Kidney epithelial cell (primary cell): ENCODE results near the gene ASNS. TPM values are rescaled to one million over a fixed set of nuclear protein-coding genes. Genes with fewer than 3 reads are reported as not detected.
A peak's percentile ranks its signal among the peaks of the same experiment; 100 is the strongest.
"Not testable (repeated sequence)": the region's sequence is repeated elsewhere in the genome, so short reads cannot be mapped to it uniquely, and the experiment has no call there.

ENCODE experiments used
- DNase-seq: peaks from one replicate; pipeline ENCODE4 v3.0.0-alpha.2; 2010; ENCODE audit warnings: low read depth
- H3K27me3 ChIP-seq: 2 replicates; pipeline ENCODE4 v1.6.0; 2011; ENCODE audit warnings: low read length; ENCODE audit not compliant: control insufficient read depth, insufficient read depth
- H3K36me3 ChIP-seq: 2 replicates; pipeline ENCODE4 v1.5.1; 2011; ENCODE audit warnings: low read length; ENCODE audit not compliant: control insufficient read depth, insufficient read depth
- H3K4me3 ChIP-seq: 2 replicates; pipeline ENCODE4 v1.5.1; 2011; ENCODE audit warnings: low read depth, mild to moderate bottlenecking, control low read depth, low read length
- CTCF ChIP-seq: IDR thresholded peaks from 2 replicates; pipeline ENCODE4 v1.5.1; 2011; ENCODE audit warnings: mild to moderate bottlenecking, moderate library complexity, low read length, control low read depth, inconsistent platforms; ENCODE audit not compliant: insufficient read depth, poor library complexity, severe bottlenecking
- total RNA-seq: library from RNA; depleted of rRNA; stranded (reverse); fragments of >200 nt; gene quantifications from 2 replicates; pipeline ENCODE4 v1.2.3, GENCODE V29; 2015

Gene ASNS
- total RNA-seq, 1 donor from 2014 or later: 232 TPM

- no peaks in the 10 kb centered on the region for H3K36me3 ChIP-seq
- no peak overlapping the region for H3K4me3 ChIP-seq
- no peak for TF ChIP-seq CTCF
- no peak for DNase-seq
- no peaks in the 10 kb centered on the region for H3K27me3 ChIP-seq
Measured at GRCh38 chr7:97857544-97857943, 14.7 kb downstream of the ASNS start.

GRCh38 chr7:97851683-97852082 lies 20.5 kb downstream of the ASNS start:
- no peak for TF ChIP-seq CTCF
- no peak for DNase-seq
- Histone ChIP-seq H3K36me3 (peaks cover 1% of the 10 kb centered on the region), H3K27me3 (no peaks in the 10 kb centered on the region), H3K4me3 (no peak overlapping the region)

GRCh38 chr7:97850262-97851031 lies 21.8 kb downstream of the ASNS start:
- not testable (repeated sequence) for H3K4me3 ChIP-seq, H3K27me3 ChIP-seq, DNase-seq, H3K36me3 ChIP-seq

- Histone ChIP-seq H3K36me3 (peaks cover 1% of the 10 kb centered on the region), H3K27me3 (no peaks in the 10 kb centered on the region), H3K4me3 (no peak overlapping the region)
- no peak for TF ChIP-seq CTCF
- DNase-seq: no peak
Measured at GRCh38 chr7:97847791-97848190, 24.4 kb downstream of the ASNS start.

GRCh38 chr7:97846945-97847344 lies 25.3 kb downstream of the ASNS start:
- no peak for DNase-seq
- Histone ChIP-seq H3K27me3 (no peaks in the 10 kb centered on the region), H3K4me3 (no peak overlapping the region), H3K36me3 (peaks cover 1% of the 10 kb centered on the region)
- TF ChIP-seq CTCF: no peak

GRCh38 chr7:97845622-97846203 lies 26.5 kb downstream of the ASNS start:
- peak; percentile 27 for TF ChIP-seq CTCF
- Histone ChIP-seq H3K4me3 (no peak overlapping the region), H3K27me3 (no peaks in the 10 kb centered on the region), H3K36me3 (no peaks in the 10 kb centered on the region)
- DNase-seq: no peak
